Esophagus squamous epithelium (tissue), 5 donors: ENCODE results near the gene ZDHHC22. TPM values are rescaled to one million over a fixed set of nuclear protein-coding genes. Genes with fewer than 3 reads are reported as not detected.

Experiments
- DNase-seq: peaks from one replicate; lab custom pipeline; 2025; lab: John Stamatoyannopoulos, UW
- H3K27ac ChIP-seq, 4 donors: fragments of 200-600 bp; sonication (generic); one replicate each; pipeline ENCODE4 v1.5.1; 2016 to 2019; ENCODE audit warnings: mild to moderate bottlenecking in 1 of 4
- H3K27me3 ChIP-seq, 4 donors: fragments of 200-600 bp; sonication (generic); 1 replicate in 3 of 4; 2 replicates in 1 of 4; pipeline versions ENCODE4 v1.5.1 to v1.6.0; 2017 to 2021; ENCODE audit warnings: antibody characterized with exemption in 1 of 4
- H3K36me3 ChIP-seq, 3 donors: fragments of 200-600 bp; sonication (generic); one replicate each; pipeline ENCODE4 v1.5.1; 2016 to 2019
- H3K4me1 ChIP-seq, 3 donors: fragments of 200-600 bp; sonication (generic); one replicate each; pipeline ENCODE4 v1.5.1; 2017 to 2019
- H3K4me3 ChIP-seq, 4 donors: fragments of 200-600 bp; sonication (generic); 1 replicate in 3 of 4; 2 replicates in 1 of 4; pipeline ENCODE4 v1.5.1; 2016 to 2019; ENCODE audit warnings: mild to moderate bottlenecking in 2 of 4, moderate library complexity in 1 of 4
- H3K9me3 ChIP-seq, 3 donors: fragments of 200-600 bp; sonication (generic); one replicate each; pipeline ENCODE4 v1.5.1; 2016 to 2019
- CTCF ChIP-seq, 6 experiments: fragments of 450-650 bp in 4 of 6; fragments of 200-600 bp in 2 of 6; sonication (generic) in 2 of 6; IDR thresholded peaks; one replicate each; pipeline ENCODE4 v1.5.1; 2016 to 2019; ENCODE audit warnings: antibody characterized with exemption in 6 of 6, mild to moderate bottlenecking in 4 of 6, moderate library complexity in 4 of 6
- POLR2A ChIP-seq, 4 donors: fragments of 450-650 bp; IDR thresholded peaks; one replicate each; pipeline ENCODE4 v1.6.1; 2017; ENCODE audit warnings: antibody characterized with exemption in 4 of 4, mild to moderate bottlenecking in 4 of 4, moderate library complexity in 3 of 4
- WGBS, 2 donors: methylation state at CpG; one replicate each; pipeline ENCODE4 v1.1.5; 2018; 5-methylcytosine and 5-hydroxymethylcytosine counted together
- intact Hi-C: fragments of 100-400 bp; cut with DNase I; formaldehyde crosslinking; loops from one replicate; pipeline ENCODE4 v1.15.0; 2022
- total RNA-seq, 4 donors: library from RNA; depleted of rRNA; stranded (reverse); fragments of >200 nt; gene quantifications; one replicate each; pipeline ENCODE4 v1.1.0, GENCODE V29; 2016
- donor health status: DM: yes; HTN: yes; CAD: no.

Gene ZDHHC22
- total RNA-seq, 4 donors from 2014 or later = not detected

- no peak for TF ChIP-seq POLR2A (IDR thresholded peaks at IDR 0.05)
- TF ChIP-seq CTCF (IDR thresholded peaks at IDR 0.05) = no peak
- peaks cover 30 to 64% (median 31%) of the 10 kb centered on the region in 3 donors for H3K4me1 ChIP-seq
- WGBS, 2 donors = 34 to 63% methylated on average over 3 to 4 of the region's 15 CpGs
- peaks cover 0 to 49% (median under 1%) of the 10 kb centered on the region in 4 donors for H3K27me3 ChIP-seq
- DNase-seq = no peak
- H3K27ac ChIP-seq = peak overlapping the region in 3 of 4 donors; percentile 55 to 65 (median 57)
- no peak overlapping the region for H3K4me3 ChIP-seq
- no peaks in the 10 kb centered on the region for H3K36me3 ChIP-seq
- intact Hi-C loops = no loop called here
- H3K9me3 ChIP-seq = no peaks in the 10 kb centered on the region
Observed at GRCh38 chr14:77186911-77187648, 45.5 kb upstream of the ZDHHC22 start.

DNA sequence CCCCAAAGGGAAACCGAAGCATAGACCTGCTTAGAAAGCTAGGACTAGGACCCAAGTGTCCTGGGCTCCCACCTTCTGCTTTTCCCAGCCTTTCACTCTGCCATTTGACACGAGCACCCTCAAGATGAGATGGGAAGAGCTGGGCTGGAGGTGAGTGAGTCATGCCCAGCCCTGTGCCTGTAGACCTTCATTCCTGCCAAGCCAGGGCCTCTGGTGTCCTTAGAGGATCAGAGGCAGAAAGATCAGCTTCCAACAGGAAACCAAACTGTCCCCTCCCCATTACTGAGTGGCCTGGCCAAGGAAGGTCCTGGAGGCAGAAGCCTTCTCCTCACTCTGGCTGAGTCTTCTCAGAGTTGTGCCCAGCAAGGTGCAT lies 43.5 kb upstream of the ZDHHC22 start:
- intact Hi-C loops = no loop called here
- H3K27me3 ChIP-seq = peaks cover 0 to 69% (median 4%) of the 10 kb centered on the region in 4 donors
- H3K36me3 ChIP-seq = no peaks in the 10 kb centered on the region
- TF ChIP-seq POLR2A (IDR thresholded peaks at IDR 0.05) (no peak), CTCF (IDR thresholded peaks at IDR 0.05) (no peak)
- DNase-seq = no peak
- no peaks in the 10 kb centered on the region for H3K9me3 ChIP-seq
- peaks cover 39 to 76% (median 39%) of the 10 kb centered on the region in 3 donors for H3K4me1 ChIP-seq
- no peak overlapping the region for H3K4me3 ChIP-seq
- H3K27ac ChIP-seq = peak overlapping the region in 3 of 4 donors; percentile 41 to 77 (median 64)
- WGBS, 2 donors = 29 to 44% methylated on average over 2 of the region's 2 CpGs

DNA sequence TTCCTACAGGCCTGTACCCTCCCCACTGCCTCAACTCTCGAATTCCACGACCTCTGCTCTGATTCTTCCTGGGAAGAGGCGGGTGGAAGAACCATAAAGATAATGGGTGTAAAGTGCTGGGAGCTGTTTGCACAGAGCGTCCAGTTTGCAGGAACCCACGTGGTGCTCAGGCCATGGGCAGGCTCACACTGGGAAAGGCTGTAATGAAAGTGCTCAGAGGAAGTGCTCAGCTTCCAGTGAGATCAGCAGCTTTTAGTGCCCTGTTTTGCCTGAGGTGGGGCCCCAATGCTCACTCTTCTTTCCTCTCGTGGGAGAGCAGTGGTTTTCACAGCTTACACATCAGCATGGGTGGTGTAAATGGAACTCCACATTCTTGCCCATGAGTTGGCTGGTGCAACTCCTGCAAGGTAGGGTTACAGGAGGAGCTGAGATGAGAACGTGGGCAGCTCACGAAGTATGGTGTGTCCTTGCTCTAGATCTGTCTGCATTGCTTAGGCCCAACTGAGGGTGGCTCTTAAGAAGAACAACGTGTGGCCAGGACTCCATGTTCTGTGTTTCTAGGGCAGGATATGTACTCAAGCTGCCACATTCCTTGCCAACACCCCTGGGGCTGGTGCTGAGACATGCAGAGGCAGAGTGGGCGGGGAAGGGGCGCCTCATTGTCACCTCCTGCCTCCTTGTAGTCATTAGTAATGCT lies 43.0 kb upstream of the ZDHHC22 start:
- TF ChIP-seq POLR2A (IDR thresholded peaks at IDR 0.05) = no peak
- no peak for TF ChIP-seq CTCF (IDR thresholded peaks at IDR 0.05)
- H3K27ac ChIP-seq = peak overlapping the region; percentile 14 to 77 (median 52)
- no peak for DNase-seq
- H3K36me3 ChIP-seq = no peaks in the 10 kb centered on the region
- intact Hi-C loops = no loop called here
- 37 to 55% methylated on average over 8 to 10 of the region's 11 CpGs for WGBS, 2 donors
- no peaks in the 10 kb centered on the region for H3K9me3 ChIP-seq
- H3K4me3 ChIP-seq = no peak overlapping the region
- H3K27me3 ChIP-seq = peaks cover 0 to 73% (median 4%) of the 10 kb centered on the region in 4 donors
- H3K4me1 ChIP-seq = peaks cover 39 to 76% (median 39%) of the 10 kb centered on the region in 3 donors

GRCh38 chr14:77183896-77184295 lies 42.3 kb upstream of the ZDHHC22 start:
- H3K9me3 ChIP-seq = no peaks in the 10 kb centered on the region
- no peak for DNase-seq
- WGBS, 2 donors = 50 to 56% methylated on average over 2 to 3 of the region's 5 CpGs
- TF ChIP-seq POLR2A (IDR thresholded peaks at IDR 0.05) (no peak), CTCF (IDR thresholded peaks at IDR 0.05) (no peak)
- H3K36me3 ChIP-seq = no peaks in the 10 kb centered on the region
- intact Hi-C loops = no loop called here
- peak overlapping the region in 2 of 4 donors; percentile 64 to 77 for H3K27ac ChIP-seq
- H3K4me1 ChIP-seq = peaks cover 39 to 76% (median 39%) of the 10 kb centered on the region in 3 donors
- peaks cover 0 to 77% (median 4%) of the 10 kb centered on the region in 4 donors for H3K27me3 ChIP-seq
- H3K4me3 ChIP-seq = no peak overlapping the region
